ENCODE results near the gene DGKQ. TPM values are rescaled to one million over a fixed set of nuclear protein-coding genes. Genes with fewer than 3 reads are reported as not detected.

DGKQ gene
- total RNA-seq, 1 experiment from 2014 or later, result 11.5 TPM

GRCh38 chr4:988726-989721, 15.7 kb upstream of the DGKQ start:
- Histone ChIP-seq H4K20me1 (ENCODE audit: insufficient read depth) (peaks cover 5% of the 10 kb centered on the region; the same call in 1 of the 2 replicates), H3K4me2 (0 out of 2 replicates have a peak overlapping the region, but pooled peaks have one; percentile 99), H3K79me2 (ENCODE audit: low read depth) (peaks cover 22% of the 10 kb centered on the region), H3K27me3 (ENCODE audit: insufficient read depth, low read depth) (no peaks in the 10 kb centered on the region), H3K9me3 (ENCODE audit: insufficient read depth, low read depth) (no peaks in the 10 kb centered on the region), H3K36me3 (ENCODE audit: low read depth) (no peaks in the 10 kb centered on the region), H3K9me2 (ENCODE audit: insufficient read depth) (no peaks in the 10 kb centered on the region), H3K27ac (no peak overlapping the region), H3K4me1 (replicated peaks; ENCODE audit: insufficient read depth) (peaks cover 39% of the 10 kb centered on the region), H2AFZ (no peak overlapping the region), H3K4me3 (no peak overlapping the region), H3F3A (ENCODE audit: insufficient read depth, low read depth) (peaks cover 21% of the 10 kb centered on the region)
- no TSS peak for BruUV-seq (replicated peaks)
- CTCF ChIA-PET, result no interaction called here
- no peak for TF ChIP-seq CTCF (conservative IDR thresholded peaks at IDR 0.05)
- no peak for TF ChIP-seq EZH2 (IDR thresholded peaks at IDR 0.05; ENCODE audit: low read depth)
- POLR2A ChIA-PET (ENCODE audit: unreplicated experiment), result no interaction called here
- intact Hi-C loops (cut with micrococcal nuclease; ENCODE audit: unreplicated experiment), result loop anchor here (10.0 kb wide), 1 partner anchor 374 kb away; no protein-coding TSS in a partner anchor
- no peak for DNase-seq

- H3K9me2 ChIP-seq (ENCODE audit: insufficient read depth), result no peaks in the 10 kb centered on the region
- ChIA-PET CTCF (interaction anchor here (0.6 to 1.0 kb wide), 2 partner anchors 58 to 706 kb away, joined by 3 to 4 read pairs; no protein-coding TSS in a partner anchor), POLR2A (ENCODE audit: unreplicated experiment) (interaction anchor here (0.5 to 1.0 kb wide), 3 partner anchors 49 to 378 kb away, joined by 3 to 12 read pairs (median 5); partner anchors contain the start of genes GAK and TMEM175)
- intact Hi-C loops (cut with micrococcal nuclease; ENCODE audit: unreplicated experiment), result loop anchor here (2.0 to 10.0 kb wide), 2 partner anchors 55 to 373 kb away; partner anchors contain the start of genes GAK and TMEM175
- peak overlapping the region; percentile 99 for H3K4me2 ChIP-seq
- H3F3A ChIP-seq (ENCODE audit: insufficient read depth, low read depth), result peaks cover 21% of the 10 kb centered on the region
- H3K27me3 ChIP-seq (ENCODE audit: insufficient read depth, low read depth), result no peaks in the 10 kb centered on the region
- H4K20me1 ChIP-seq (ENCODE audit: insufficient read depth), result peaks cover 5% of the 10 kb centered on the region; the same call in 1 of the 2 replicates
- no TSS peak for BruUV-seq (replicated peaks)
- peaks cover 22% of the 10 kb centered on the region for H3K79me2 ChIP-seq (ENCODE audit: low read depth)
- TF ChIP-seq CTCF (conservative IDR thresholded peaks at IDR 0.05) (no peak), EZH2 (IDR thresholded peaks at IDR 0.05; ENCODE audit: low read depth) (no peak)
- DNase-seq, result no peak
- peak overlapping the region; percentile 98 for H2AFZ ChIP-seq
- peaks cover 32% of the 10 kb centered on the region for H3K4me1 ChIP-seq (replicated peaks; ENCODE audit: insufficient read depth)
- peak overlapping the region; percentile 79 for H3K4me3 ChIP-seq
- no peaks in the 10 kb centered on the region for H3K36me3 ChIP-seq (ENCODE audit: low read depth)
- H3K9me3 ChIP-seq (ENCODE audit: insufficient read depth, low read depth), result no peaks in the 10 kb centered on the region
- H3K27ac ChIP-seq, result 0 out of 2 replicates have a peak overlapping the region, but pooled peaks have one; percentile 30
Measured at GRCh38 chr4:987624-988513, 14.5 kb upstream of the DGKQ start.

Measured in PC-9 (cell line).